ENCODE data around the gene ANKRD55. TPM values are rescaled to one million over a fixed set of nuclear protein-coding genes. Genes with fewer than 3 reads are reported as not detected.
"Not testable (repeated sequence)": the region's sequence is repeated elsewhere in the genome, so short reads cannot be mapped to it uniquely, and the experiment has no call there.

Gene ANKRD55
- polyA plus RNA-seq, 1 donor from 2014 or later = 1.5 TPM

DNA sequence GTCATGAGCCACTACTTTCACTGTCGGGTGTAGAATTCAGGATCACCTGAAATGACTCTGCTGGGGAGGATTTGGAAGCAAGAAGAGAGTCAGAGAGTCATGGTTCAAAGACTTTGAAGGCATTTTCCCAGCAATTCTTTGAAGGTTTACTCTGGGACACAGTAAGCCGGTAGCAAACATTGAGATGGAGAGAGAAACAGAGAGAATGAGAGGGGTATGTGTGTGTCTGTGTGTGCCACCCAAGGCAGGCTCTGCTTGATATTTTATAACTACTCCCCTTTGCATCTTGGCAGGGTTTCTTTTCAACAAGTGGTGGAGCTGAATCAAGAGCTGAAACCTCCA, 89.8 kb downstream of the ANKRD55 start:
- H3K36me3 Mint-ChIP-seq = peaks cover 2% of the 10 kb centered on the region
- H3K27ac Mint-ChIP-seq = peak overlapping the region in 1 of 3 donors; percentile 8
- H3K9me3 Mint-ChIP-seq = no peaks in the 10 kb centered on the region
- H3K4me3 Mint-ChIP-seq = peak overlapping the region in 2 of 4 donors; percentile 29 to 53
- H3K27me3 Mint-ChIP-seq = peaks cover 7% of the 10 kb centered on the region
- peaks cover 0 to 5% (median 2%) of the 10 kb centered on the region in 3 donors for H3K4me1 Mint-ChIP-seq

DNA sequence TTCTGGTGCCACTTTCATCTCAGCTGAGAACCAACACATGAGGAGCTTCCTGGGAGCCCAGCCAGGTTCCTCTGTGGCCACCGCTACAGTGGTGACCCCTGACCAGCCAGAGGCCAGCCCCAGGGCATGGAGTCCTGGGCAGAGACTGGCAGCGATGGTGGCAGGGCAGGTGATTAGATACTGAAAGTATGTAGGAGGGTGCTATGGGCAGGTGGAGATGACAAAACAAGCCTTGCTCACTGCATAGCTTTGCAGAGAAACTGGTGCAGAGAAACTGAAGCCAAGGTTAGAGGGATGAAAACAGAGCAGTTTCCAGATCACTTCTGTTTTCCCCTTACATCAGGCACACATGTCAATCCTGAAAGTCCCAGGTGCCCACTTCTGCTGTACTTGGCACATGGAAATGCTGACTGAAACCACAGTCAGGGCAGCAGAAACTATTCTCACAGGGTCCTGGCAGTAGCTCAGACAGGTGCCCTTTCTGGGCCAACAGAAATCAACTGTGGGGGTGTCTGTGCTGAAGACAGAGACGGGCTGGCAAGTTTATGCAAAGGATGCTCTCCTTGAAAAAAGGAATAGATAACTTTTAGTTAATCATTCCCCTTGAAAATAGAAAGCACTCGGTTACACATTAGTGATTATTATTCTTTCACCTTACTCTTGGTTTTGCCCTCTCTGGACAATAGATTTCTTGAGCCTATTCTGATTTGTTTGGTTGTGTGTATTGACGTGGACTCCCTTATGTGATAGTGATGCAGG, 90.3 kb downstream of the ANKRD55 start:
- Mint-ChIP-seq H3K27ac (peak overlapping the region in 1 of 3 donors; percentile 8), H3K9me3 (no peaks in the 10 kb centered on the region), H3K4me1 (peaks cover 0 to 2% (median 1%) of the 10 kb centered on the region in 3 donors), H3K4me3 (peak overlapping the region in 1 of 4 donors; percentile 29), H3K27me3 (peaks cover 5% of the 10 kb centered on the region), H3K36me3 (peaks cover 2% of the 10 kb centered on the region)

DNA sequence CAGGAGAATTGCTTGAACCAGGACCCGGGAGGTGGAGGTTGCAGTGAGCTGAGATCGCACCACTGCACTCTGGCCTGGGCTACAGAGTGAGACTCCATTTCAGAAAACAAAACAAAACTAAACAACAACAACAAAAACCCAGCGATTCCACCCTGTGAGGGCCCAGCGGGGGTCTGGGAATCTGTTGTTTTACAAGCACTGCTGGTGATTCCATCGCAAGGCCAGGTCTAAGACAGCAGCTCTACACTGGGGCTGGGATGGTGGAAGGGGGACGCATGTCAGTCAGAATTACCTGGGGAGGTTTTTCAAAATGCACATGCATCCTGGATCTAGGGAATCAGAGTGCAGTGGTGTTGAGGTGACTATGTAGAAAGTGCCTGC, 90.9 kb downstream of the ANKRD55 start:
- Mint-ChIP-seq H3K9me3 (no peaks in the 10 kb centered on the region), H3K27ac (no peak overlapping the region), H3K36me3 (peaks cover 2% of the 10 kb centered on the region), H3K4me1 (peaks cover 0 to 2% (median 0%) of the 10 kb centered on the region in 3 donors), H3K4me3 (no peak overlapping the region), H3K27me3 (peaks cover 5% of the 10 kb centered on the region)

DNA sequence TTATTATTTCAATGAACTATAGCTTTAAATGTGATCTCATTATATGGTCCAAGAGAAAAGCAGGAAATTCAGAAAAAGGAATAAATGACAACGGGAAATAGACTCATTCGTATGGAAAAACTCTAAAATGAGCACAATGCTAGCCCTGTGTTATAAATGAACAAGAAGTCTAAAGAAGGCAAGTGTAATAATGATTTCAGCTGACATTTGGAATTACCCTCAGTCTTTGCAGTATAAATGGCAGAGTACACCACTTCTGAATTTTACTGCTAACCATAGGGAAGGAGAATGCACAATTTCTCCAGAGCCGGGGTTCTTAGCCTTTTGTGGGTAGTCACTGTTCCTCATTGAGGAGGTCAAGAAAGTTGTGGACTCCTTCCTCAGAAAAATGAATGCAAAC, 93.1 kb downstream of the ANKRD55 start:
- Mint-ChIP-seq H3K36me3 (peaks cover 2% of the 10 kb centered on the region), H3K9me3 (no peaks in the 10 kb centered on the region), H3K4me1 (peaks cover 0 to 4% (median 0%) of the 10 kb centered on the region in 3 donors), H3K4me3 (no peak overlapping the region), H3K27ac (no peak overlapping the region), H3K27me3 (peaks cover 2% of the 10 kb centered on the region)

DNA sequence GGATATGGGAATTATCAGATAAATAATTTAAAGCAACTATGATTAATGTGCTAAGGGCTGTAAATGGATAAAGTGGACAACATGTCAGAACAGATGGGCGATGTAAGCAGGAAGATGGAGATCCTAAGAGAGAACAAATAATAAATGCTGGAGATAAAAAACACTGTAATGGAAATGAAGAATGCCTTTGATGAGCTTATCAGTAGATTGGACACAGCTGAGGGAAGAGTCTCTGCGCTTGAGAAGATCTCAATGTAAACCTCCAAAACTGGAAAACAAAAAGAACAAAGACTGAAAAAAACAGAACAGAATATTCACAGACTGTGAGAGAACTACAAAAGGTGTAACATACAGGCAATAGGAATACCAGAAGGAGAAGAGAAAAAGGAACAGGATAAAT, 102.5 kb downstream of the ANKRD55 start:
- Mint-ChIP-seq H3K4me1 (no peaks in the 10 kb centered on the region), H3K9me3 (peaks cover 2 to 10% (median 10%) of the 10 kb centered on the region in 3 donors), H3K27me3 (peaks cover 12% of the 10 kb centered on the region), H3K27ac (no peak overlapping the region), H3K36me3 (no peaks in the 10 kb centered on the region), H3K4me3 (peak overlapping the region in 1 of 4 donors; percentile 14)

DNA sequence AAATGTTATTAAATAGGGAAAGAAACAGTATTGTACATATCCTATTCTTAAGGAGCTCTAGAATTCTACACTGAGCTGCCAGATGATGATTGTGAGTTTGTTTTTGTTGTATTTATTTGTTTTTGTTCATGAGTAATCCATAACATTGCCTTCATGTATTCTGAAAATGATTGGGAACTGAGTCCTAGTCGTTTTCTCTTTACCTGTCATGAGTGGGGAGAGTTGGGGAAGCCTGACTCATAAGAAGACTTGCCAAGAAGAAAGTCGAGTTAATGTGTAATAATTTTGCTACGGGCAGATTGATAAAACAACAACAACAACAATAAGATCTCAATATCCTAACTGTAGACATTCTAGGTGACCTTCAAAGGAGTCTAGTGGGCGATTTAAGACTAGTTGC, 103.8 kb downstream of the ANKRD55 start:
- H3K4me1 Mint-ChIP-seq = no peaks in the 10 kb centered on the region
- H3K9me3 Mint-ChIP-seq = peaks cover 2 to 10% (median 10%) of the 10 kb centered on the region in 3 donors
- H3K27me3 Mint-ChIP-seq = peaks cover 12% of the 10 kb centered on the region
- no peak overlapping the region for H3K27ac Mint-ChIP-seq
- no peak overlapping the region for H3K4me3 Mint-ChIP-seq
- H3K36me3 Mint-ChIP-seq = no peaks in the 10 kb centered on the region

DNA sequence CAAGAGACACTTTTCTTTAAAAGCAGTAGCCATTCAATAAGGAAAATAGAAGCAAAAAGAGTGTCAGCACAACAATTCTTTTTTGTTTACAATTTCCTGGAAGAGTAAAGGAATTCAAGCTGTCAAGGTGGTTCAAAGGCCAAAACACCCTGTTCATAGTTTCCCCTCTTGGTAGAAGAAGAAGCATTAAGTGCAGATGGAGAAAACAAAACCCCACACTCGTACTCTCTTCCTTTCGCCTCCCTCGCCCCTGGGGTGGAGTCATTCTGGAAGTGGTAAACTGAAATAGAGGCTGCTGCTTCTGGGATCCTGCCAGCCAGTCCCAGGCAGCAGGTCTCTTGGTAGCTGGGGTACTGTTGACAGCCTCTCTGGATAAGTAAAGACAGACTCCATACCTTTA, 105.0 kb downstream of the ANKRD55 start:
- no peaks in the 10 kb centered on the region for H3K4me1 Mint-ChIP-seq
- H3K4me3 Mint-ChIP-seq = no peak overlapping the region
- H3K9me3 Mint-ChIP-seq = peaks cover 2 to 11% (median 10%) of the 10 kb centered on the region in 3 donors
- peaks cover 12% of the 10 kb centered on the region for H3K27me3 Mint-ChIP-seq
- no peaks in the 10 kb centered on the region for H3K36me3 Mint-ChIP-seq
- no peak overlapping the region for H3K27ac Mint-ChIP-seq

DNA sequence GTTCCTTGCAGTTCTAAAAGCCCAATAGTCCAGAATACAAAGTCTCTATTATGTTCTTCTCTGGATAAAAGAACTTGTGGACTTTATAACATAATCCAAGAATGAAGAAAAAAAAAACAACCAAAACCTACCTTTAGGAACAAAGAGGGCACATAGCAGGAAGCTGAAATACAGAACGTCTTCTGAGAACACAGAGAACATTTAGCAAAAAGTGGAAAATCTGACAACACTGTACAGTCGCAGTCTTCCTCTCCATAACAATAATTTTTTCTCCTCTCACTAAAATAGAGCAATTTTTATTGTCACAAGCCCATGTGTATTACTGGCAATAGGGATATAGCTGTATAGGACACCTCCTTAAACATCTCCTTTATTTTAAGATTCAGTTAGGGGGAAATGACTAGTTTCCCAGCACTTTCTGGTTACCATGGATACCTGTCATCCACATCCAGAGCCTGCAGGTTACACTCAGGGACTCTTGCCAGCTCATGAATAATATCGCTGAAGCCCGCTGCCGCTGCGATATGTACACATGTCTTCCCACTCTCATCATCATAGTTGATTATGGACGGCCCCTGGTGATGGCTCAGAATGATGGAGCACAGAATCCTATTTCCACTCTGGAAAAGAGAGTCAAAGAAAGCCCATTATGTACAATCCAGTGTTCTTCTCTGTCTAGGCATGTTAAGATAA, 106.5 kb downstream of the ANKRD55 start:
- Mint-ChIP-seq H3K27ac (no peak overlapping the region), H3K9me3 (peaks cover 2 to 11% (median 10%) of the 10 kb centered on the region in 3 donors), H3K4me1 (no peaks in the 10 kb centered on the region), H3K36me3 (peaks cover 2% of the 10 kb centered on the region), H3K27me3 (peaks cover 12% of the 10 kb centered on the region), H3K4me3 (no peak overlapping the region)

DNA sequence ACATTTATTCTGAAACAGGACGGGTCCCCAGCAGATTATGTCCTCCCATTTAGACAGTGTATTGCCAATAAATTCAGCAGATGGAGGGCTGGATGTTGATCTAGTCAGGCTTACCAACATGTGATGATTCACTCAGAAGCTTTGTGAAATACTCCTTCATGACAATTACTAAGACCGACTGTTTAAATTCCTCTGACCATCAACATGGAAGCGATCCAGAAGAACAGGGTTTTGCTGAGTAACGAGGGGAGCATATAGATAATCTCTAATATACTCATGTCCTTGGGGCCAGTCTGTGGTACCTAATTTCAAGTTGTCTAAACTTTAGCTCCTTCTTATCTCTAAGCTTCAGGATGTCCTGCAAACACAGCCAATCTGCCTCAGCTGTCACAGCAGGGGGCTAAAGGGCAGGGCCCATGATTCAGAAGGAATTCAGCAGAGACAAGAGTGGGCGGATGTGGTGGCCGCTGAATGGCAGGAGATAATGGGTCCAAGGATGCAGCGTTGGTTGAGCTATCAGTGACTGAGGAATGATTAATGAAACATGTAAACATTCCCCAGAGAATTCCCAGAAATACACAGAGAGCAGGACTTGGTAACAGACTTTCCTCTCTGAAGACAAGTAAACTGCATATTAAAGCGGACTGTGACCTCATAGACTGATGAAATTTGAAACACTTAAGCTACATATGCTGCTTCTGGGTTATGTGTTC, 109.4 kb downstream of the ANKRD55 start:
- Mint-ChIP-seq H3K4me1 (peaks cover 0 to under 1% (median 0%) of the 10 kb centered on the region in 3 donors), H3K36me3 (peaks cover 2% of the 10 kb centered on the region), H3K27me3 (peaks cover 4% of the 10 kb centered on the region), H3K4me3 (no peak overlapping the region), H3K9me3 (peaks cover 0 to 2% (median 0%) of the 10 kb centered on the region in 3 donors), H3K27ac (no peak overlapping the region)

DNA sequence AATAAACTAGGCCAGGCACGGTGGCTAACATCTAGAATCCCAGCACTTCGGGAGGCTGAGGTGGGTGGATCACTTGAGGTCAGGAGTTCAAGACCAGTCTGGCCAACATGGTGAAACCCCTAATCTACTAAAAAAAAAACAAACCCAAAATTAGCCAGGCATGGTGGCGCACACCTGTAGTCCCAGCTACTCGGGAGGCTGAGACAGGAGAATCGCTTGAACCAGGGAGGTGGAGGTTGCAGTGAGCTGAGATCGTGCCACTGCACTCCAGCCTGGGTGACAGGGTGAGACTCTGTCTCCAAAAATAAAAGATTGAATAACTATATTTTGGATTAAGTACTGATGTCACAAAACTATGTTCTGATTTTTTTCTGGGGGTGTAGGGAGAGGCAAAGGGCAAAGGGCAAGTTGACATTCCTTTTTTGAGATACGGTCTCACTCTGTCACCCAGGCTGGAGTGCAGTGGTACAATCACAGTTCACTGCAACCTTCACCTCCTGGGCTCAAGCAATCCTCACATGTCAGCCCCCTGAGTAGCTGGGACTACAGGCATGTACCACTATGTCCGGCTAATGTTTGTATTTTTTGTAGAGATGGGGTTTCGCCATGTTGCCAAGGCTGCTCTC, 110.7 kb downstream of the ANKRD55 start:
- H3K27me3 Mint-ChIP-seq, H3K4me3 Mint-ChIP-seq, H3K4me1 Mint-ChIP-seq, H3K9me3 Mint-ChIP-seq, H3K36me3 Mint-ChIP-seq: not testable (repeated sequence)
- peak overlapping the region in 1 of 3 donors; percentile 26 for H3K27ac Mint-ChIP-seq

DNA sequence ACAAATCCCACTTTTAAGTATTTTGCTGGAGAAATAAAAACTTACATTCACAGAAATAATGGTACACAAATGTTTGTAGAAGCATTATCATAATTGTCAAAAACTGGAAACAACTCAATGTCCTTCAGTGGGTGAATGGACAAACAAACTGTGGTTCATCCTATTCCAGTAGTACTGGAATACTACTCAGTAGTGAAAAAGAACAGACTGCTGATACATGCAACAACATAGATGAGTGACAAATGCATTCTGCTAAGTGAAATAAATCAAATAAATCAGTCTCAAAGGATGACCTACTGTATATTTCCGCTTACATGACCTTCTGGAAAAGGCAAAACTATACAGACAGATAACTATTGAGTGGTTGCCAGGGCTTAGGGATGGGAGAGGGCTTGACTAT, 114.1 kb downstream of the ANKRD55 start:
- Mint-ChIP-seq H3K27ac (no peak overlapping the region), H3K36me3 (peaks cover 2% of the 10 kb centered on the region), H3K27me3 (no peaks in the 10 kb centered on the region), H3K9me3 (peaks cover 0 to 1% (median 0%) of the 10 kb centered on the region in 3 donors), H3K4me3 (peak overlapping the region in 1 of 4 donors; percentile 9), H3K4me1 (peaks cover 0 to 2% (median 0%) of the 10 kb centered on the region in 3 donors)

DNA sequence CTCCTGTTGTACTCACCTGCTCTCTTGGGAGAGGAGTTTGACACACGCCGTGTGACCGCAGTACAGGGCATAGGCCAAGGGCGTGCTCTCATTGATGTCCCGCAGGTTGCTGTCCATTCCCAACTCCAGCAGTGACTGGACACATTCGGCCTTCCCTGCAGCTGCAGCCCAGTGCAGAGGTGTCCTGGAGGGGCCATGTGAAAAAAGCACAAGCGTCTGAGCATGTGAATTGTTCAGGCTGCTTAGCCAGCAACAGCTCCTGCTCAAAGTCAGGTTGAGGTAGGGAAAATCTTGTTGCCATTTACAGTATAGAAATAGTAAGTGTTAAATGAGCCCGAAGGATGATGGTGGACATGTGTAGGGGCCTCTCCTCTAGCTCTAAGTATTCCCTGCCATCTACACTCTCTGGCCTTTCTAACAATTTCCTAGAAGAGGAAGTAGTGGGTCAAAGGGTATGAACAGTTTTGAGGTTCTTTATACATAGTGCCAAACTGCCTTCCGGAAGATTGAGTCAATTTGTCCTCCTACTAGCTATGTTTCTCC, 116.5 kb downstream of the ANKRD55 start:
- H3K36me3 Mint-ChIP-seq = no peaks in the 10 kb centered on the region
- H3K27me3 Mint-ChIP-seq = peaks cover 3% of the 10 kb centered on the region
- no peaks in the 10 kb centered on the region for H3K9me3 Mint-ChIP-seq
- H3K4me1 Mint-ChIP-seq = peaks cover 0 to 2% (median 0%) of the 10 kb centered on the region in 3 donors
- H3K27ac Mint-ChIP-seq = no peak overlapping the region
- H3K4me3 Mint-ChIP-seq = no peak overlapping the region

DNA sequence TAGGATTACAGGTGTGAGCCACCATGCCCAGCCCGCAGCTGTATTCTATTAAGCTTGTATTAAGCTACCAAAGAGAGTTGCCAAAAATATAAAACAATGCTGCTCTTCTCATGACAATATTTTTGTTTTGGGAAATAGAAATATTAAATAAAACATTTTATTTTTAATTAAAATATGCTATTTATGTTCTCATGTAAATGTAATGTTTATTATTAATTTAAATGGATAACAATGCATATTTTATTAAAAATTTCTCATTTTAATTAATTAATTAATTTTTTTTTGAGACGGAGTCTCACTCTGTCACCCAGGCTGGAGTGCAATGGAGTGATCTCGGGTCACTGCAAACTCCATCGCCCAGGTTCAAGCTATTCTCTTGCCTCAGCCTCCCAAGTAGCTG, 117.5 kb downstream of the ANKRD55 start:
- Mint-ChIP-seq H3K36me3 (no peaks in the 10 kb centered on the region), H3K9me3 (no peaks in the 10 kb centered on the region), H3K4me3 (no peak overlapping the region), H3K27ac (no peak overlapping the region), H3K4me1 (peaks cover 0 to 2% (median 0%) of the 10 kb centered on the region in 3 donors), H3K27me3 (peaks cover 3% of the 10 kb centered on the region)

DNA sequence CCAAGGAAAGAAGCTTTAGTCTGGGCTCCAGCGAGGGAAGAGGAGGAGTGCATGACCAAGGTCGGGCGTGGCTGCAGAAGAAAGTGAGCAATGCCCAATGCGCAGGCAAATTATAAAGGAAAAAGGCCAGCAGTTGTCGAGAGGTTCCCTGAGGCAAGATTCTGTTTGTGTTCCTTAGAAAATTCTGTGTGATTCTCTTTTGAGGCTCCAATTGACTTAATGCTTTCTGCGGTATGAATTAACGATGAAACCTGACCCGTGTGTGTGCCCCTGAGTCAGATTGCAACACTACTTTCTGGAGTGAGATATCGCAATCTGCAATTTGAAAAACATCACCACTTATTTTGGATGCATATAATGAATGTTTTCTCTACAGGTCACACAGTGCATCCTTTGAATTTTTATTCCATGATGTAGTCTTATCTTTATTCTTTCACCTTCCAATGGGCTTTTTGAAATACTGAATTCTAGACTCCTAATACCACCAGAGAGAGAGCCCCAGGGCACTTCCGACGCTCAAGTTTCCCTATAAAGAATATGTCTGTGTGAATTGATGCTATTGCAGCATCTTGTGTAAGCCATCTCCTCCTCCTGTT, 120.5 kb downstream of the ANKRD55 start:
- no peak overlapping the region for H3K4me3 Mint-ChIP-seq
- no peaks in the 10 kb centered on the region for H3K4me1 Mint-ChIP-seq
- H3K27ac Mint-ChIP-seq = peak overlapping the region in 1 of 3 donors; percentile 68
- no peaks in the 10 kb centered on the region for H3K9me3 Mint-ChIP-seq
- H3K27me3 Mint-ChIP-seq = peaks cover 9% of the 10 kb centered on the region
- no peaks in the 10 kb centered on the region for H3K36me3 Mint-ChIP-seq
